Activated CD4-positive, alpha-beta T cell treated with anti-CD3 and anti-CD28 coated beads, Interleukin-2, amount 50 U/mL, for 16 hours (primary cell): ENCODE measurements around the gene XRCC1.
"Not testable (repeated sequence)": the region's sequence is repeated elsewhere in the genome, so short reads cannot be mapped to it uniquely, and the experiment has no call there.

ENCODE experiments used
- DNase-seq: peaks from one replicate; pipeline ENCODE4 v3.0.0-alpha.2; 2020

The XRCC1 gene

DNA sequence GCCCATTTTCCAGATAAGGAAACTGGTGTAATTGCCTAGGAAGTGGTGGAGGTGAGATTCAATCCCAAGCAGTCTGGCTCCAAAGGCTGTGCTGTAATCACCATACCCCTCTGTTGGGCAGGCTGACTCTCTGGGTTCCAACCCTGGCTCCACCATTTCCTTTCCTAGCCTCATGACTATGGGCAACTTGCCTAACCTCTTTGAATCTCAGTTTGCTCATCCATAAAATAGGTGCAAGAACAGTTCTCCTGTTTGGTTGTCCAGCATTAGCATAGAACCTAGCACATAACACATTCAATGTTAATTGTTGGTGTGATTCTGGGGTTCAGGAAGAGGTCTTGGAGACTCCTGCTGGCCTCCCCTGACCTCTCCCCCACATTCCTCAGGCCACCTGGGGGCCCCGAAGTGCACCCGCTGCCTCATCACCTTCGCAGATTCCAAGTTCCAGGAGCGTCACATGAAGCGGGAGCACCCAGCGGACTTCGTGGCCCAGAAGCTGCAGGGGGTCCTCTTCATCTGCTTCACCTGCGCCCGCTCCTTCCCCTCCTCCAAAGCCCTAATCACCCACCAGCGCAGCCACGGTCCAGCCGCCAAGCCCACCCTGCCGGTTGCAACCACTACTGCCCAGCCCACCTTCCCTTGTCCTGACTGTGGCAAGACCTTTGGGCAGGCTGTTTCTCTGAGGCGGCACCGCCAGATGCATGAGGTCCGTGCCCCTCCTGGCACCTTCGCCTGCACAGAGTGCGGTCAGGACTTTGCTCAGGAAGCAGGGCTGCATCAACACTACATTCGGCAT is 23.3 kb upstream of the XRCC1 start:
- DNase-seq, result no peak

DNA sequence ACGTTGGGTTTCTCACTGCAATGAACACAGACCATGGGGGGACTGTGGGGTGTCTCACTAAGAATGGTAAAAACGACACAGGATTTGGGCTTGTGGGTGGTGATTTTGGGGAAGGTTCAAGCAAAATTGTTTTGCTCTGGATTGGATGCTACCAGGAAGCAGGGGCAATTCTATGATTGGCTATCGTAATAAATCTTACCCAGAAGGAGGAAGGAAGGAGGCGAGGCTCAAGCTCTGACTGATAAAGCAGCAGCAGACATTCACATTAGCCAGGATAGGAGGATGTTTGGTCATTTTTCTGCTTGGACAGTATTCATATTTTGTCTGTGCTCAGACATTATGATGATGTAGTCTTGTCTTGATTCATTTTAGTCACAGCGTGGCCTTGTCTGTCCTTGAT is 22.5 kb upstream of the XRCC1 start:
- no peak for DNase-seq

- no peak for DNase-seq
Measured at GRCh38 chr19:43596842-43597461, 21.6 kb upstream of the XRCC1 start.

GRCh38 chr19:43595999-43596841 is 20.9 kb upstream of the XRCC1 start, which contains the start of the genes IRGQ and ZNF576:
IRGQ (minus strand) TSS chr19:43596134; CDS start chr19:43595338, 796 bp downstream.
ZNF576 (plus strand) TSS chr19:43596595; CDS start chr19:43597109, 514 bp downstream.
- DNase-seq, result peak; percentile 100

GRCh38 chr19:43595605-43595998 is 20.3 kb upstream of the XRCC1 start:
- DNase-seq, result no peak

DNA sequence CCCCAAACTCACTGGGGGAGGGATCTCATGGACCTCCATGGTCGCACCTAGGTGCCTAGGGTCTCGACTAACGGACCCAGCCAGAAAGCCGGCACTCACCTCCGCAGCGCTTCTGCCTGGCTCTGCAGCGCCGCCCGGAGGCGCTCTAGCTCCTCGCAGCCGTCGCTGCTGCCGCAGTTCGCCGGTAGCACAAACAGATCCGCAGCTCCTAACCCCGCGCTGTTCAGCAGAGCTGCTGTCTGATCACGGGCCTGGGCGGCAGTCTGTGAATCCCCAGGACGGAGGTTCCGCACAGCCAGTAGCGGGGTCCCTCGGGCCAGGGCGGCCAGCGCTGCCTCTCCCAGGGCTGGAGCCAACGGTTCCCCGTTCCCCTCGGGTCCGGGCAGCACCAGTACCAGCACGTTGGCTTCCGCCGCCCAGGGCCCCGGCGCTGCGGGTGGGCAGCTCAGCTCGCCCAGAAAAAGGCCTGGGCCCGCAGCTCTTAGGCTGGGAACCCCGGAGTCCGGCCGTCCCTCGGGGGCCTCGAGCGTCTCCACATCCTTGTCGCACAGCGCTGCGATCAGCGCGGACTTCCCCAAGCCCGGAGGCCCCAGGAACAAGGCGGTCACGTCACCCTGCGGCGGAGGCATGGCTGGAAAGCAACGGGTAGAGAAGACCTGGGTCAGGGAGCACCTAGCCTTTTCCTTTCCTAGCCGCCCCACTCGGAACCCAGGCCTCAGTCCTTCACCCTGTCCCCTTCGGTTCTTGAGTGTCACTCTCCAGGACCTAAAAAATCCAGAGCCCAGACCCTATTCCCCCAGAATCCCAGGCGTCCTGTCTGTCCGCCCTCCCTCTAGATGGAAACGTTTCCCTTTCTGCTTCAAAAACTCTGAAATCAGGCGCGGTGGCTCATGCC is 19.6 kb upstream of the XRCC1 start:
- peak; percentile 74 for DNase-seq

GRCh38 chr19:43594081-43594697 is 18.9 kb upstream of the XRCC1 start:
- DNase-seq, result no peak

GRCh38 chr19:43592800-43593350 is 17.5 kb upstream of the XRCC1 start:
- DNase-seq, result no peak

- DNase-seq, result no peak
Measured at GRCh38 chr19:43591904-43592772, 16.8 kb upstream of the XRCC1 start.

GRCh38 chr19:43589678-43590077 is 14.4 kb upstream of the XRCC1 start:
- DNase-seq, result no peak

DNA sequence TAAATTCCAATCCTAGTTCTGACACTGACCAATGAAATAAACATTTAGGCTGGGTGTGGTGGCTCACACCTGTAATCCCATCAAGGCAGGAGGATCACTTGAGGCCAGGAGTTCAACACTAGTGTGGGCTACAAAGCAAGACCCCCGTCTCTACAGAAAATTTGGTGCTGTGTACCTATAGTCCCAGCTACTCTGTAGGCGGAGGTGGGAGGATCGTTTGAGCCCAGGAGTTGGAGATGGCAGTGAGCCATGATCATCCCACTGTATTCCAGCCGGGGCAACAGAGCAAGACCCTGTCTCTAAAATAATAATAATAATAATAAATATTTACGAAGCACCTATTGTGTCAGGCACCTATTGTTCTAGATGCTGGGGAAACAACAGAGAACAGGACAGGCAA is 13.9 kb upstream of the XRCC1 start:
- no peak for DNase-seq

DNA sequence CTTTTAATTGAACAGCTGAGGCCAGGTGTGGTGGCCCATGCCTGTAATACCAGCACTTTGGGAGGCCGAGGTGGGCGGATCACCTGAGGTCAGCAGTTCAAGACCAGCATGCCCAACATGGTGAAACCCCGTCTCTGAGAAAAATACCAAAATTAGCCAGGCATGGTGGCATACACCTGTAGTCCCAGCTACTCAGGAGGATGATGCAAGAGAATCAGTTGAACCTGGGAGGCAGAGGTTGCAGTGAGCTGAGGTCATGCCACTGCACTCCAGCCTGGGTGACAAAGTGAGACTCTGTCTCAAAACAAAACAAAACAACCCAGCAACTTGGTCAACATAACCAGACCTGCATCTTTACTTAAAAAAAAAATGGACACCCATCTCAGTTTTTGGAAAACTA is 11.7 kb upstream of the XRCC1 start:
- not testable (repeated sequence) for DNase-seq

- DNase-seq, result no peak
Measured at GRCh38 chr19:43586346-43586745, 11.0 kb upstream of the XRCC1 start.

GRCh38 chr19:43584484-43584883 is 9.2 kb upstream of the XRCC1 start:
- DNase-seq, result no peak

DNA sequence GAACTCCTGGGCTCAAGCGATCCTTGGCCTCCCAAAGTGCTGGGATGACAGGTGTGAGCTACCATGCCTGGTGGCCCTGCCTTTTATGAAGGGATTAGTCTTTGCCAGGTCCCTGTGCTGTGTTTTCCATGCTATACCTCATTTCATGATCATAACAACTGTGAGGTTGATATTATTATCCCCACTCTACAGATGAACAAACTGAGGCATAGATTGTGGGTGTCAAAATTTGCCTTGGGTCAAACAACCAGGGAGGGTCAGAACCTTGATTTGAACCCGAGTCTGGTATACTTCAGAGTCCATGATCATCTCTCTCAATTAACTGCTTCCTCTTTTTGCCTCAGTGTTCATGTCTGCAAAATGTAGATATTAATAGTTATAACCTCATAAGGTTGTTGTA is 7.2 kb upstream of the XRCC1 start:
- no peak for DNase-seq

GRCh38 chr19:43581467-43581866 is 6.1 kb upstream of the XRCC1 start:
- DNase-seq, result no peak

DNA sequence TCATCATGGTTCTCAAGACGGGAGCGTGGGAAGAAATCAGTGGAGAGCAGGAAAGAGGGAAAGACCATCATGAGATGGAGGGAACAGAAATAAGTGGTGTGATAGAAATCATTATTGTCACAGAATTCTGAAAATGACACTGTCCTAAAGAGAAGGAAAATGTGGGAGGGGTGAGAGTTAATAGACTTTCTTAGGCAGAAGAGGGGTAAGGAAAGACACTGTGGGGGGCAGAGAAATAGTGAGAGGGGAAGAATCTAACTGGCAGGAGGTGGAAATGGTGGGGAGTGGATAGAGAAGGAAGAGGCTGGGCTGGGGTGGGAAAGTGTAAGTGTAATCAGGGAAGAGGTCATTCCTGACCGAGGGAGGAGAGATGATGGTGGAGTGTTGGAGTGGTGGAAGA is 3.5 kb upstream of the XRCC1 start:
- DNase-seq, result no peak

DNA sequence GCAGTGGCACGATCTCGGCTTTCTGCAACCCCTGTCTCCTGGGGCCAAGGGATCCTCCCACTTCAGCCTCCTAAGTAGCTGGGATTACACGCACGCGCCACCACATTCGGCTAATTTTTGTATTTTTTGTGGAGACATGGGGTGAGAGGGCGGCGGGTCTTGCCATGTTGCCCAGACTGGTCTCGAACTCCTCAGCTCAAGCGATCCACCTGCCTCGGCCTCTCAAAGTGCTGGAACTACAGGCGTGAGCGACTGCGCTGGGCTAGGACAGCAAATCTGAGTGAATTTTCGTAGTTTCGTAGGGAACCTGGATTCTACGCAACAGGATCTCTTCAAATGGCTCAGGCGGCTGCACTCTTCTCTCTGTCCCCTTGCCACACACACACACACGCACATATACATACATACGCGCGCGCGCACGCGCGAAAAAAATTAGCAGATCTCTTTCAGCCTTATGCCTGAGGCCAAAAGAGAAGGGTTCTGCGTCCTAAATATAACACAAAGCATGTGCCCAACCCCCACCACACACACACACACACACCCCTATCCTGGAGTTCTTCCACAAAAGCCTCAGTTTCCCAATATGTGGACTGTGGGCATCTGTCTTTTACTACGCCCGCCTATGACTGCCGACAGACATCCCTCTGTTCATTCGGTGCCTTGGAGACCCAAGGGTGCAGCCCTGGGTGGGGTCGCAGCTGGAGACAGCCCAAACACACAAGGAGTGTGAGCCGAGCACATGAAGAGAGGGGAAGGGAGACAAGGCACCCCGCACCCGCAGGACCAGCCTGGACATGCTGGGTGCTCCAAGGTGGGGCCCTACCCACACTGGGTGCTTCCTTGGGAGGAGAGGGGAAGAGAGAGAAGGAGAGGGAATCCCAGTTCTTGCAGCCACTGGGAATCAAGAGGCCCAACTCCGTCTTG is 890 bp upstream of the XRCC1 start:
- no peak for DNase-seq

DNA sequence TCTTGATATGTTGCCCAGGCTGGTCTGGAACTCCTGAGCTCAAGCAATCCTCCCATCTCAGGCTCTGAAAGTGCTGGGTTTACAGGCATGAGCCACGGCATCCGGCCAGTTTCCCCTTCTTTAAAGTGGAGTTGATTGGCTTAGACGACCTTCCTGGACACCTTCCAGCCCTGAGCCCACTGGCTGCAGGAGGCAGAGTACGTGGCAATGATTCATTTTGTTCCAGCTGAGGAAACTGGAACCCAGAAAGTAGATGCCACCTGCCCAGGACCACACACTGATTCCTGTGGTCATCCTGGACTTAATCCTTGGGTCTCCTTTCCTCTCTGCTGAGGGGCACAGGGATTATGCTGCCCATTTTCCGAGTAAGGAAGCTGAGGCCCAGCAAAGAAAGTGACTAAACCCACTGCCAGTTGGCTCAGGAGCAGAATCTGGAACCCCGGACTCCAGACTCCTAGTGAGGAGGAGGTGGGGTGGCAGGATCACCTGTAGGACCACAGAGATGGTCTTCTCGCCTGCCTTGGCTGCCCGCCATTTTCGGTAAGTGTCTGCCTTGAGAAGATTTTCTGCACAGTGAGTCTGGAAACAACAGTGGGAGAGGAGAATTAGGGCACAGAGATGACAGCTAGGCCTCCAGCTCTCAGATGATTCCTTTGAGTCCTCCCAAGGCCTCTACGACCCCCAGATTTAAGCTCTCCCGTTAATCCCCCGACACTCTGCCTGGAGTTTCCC is 737 bp downstream of the XRCC1 start:
- no peak for DNase-seq
